Measurements from ENCODE around the gene NCKAP5.

NCKAP5 gene

DNA sequence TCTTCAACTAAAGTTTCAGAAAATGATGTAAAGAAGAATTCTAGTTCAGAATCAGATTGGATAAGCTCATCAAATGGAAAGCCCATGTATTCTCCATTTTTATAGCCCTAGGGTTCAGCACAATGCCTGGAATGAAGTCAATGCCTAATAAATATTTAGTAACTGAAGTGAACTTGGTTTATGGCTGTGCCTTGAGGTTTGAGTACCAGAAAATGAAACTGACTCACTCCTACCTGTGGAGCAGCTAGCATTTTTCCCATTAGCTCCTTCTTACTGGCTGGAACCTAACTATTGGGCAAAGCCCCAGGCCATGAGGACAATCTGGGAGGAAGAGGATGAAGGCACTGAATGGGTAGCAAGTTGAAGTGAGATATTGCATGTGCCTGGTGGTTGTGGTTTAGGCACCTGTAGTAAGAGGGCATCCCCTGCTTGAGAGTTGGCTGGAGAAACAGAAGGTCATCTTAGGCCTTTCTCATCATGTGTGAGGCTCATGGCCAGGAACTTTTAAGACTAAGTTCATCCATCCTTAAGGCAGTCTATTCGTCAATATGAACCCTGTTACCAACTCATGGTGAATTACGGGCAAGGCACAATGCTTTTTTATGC lies 813.3 kb downstream of the NCKAP5 start:
- H3K4me3 ChIP-seq (replicated peaks; ENCODE audit: low read depth, low read length) = no peak overlapping the region
- no peaks in the 10 kb centered on the region for H3K27me3 ChIP-seq (replicated peaks; ENCODE audit: control insufficient read depth, insufficient read depth, low read length)
- no peak for DNase-seq (ENCODE audit: extremely low read depth, insufficient read length)
- TF ChIP-seq, protein P1, sequence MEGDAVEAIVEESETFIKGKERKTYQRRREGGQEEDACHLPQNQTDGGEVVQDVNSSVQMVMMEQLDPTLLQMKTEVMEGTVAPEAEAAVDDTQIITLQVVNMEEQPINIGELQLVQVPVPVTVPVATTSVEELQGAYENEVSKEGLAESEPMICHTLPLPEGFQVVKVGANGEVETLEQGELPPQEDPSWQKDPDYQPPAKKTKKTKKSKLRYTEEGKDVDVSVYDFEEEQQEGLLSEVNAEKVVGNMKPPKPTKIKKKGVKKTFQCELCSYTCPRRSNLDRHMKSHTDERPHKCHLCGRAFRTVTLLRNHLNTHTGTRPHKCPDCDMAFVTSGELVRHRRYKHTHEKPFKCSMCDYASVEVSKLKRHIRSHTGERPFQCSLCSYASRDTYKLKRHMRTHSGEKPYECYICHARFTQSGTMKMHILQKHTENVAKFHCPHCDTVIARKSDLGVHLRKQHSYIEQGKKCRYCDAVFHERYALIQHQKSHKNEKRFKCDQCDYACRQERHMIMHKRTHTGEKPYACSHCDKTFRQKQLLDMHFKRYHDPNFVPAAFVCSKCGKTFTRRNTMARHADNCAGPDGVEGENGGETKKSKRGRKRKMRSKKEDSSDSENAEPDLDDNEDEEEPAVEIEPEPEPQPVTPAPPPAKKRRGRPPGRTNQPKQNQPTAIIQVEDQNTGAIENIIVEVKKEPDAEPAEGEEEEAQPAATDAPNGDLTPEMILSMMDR (IDR thresholded peaks at IDR 0.05; ENCODE audit: insufficient read depth, low read length, poor library complexity, severe bottlenecking) = no peak
- no peaks in the 10 kb centered on the region for H3K36me3 ChIP-seq (ENCODE audit: control insufficient read depth, insufficient read depth, low read length)

DNA sequence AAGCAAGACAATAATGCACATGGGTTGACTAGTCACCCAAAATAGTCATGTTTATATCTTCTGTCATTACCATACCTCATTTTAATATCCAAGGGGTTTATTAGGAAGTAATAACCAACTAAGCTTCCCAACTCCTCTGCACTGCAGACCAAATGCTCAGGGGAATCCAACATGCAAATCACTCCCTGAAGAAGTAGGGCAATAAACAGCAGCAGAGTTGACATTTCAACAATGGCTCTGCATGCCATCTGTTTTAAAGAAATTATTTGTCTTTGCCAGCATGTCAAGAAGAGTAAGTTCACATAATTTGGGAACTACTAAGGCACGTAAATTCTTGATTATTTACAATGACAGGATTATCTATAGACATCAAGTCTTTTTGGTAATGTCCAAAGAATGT lies 813.9 kb downstream of the NCKAP5 start:
- H3K36me3 ChIP-seq (ENCODE audit: control insufficient read depth, insufficient read depth, low read length) = no peaks in the 10 kb centered on the region
- DNase-seq (ENCODE audit: extremely low read depth, insufficient read length) = no peak
- no peaks in the 10 kb centered on the region for H3K27me3 ChIP-seq (replicated peaks; ENCODE audit: control insufficient read depth, insufficient read depth, low read length)
- TF ChIP-seq, protein P1 (IDR thresholded peaks at IDR 0.05; ENCODE audit: insufficient read depth, low read length, poor library complexity, severe bottlenecking) = no peak
- no peak overlapping the region for H3K4me3 ChIP-seq (replicated peaks; ENCODE audit: low read depth, low read length)

DNA sequence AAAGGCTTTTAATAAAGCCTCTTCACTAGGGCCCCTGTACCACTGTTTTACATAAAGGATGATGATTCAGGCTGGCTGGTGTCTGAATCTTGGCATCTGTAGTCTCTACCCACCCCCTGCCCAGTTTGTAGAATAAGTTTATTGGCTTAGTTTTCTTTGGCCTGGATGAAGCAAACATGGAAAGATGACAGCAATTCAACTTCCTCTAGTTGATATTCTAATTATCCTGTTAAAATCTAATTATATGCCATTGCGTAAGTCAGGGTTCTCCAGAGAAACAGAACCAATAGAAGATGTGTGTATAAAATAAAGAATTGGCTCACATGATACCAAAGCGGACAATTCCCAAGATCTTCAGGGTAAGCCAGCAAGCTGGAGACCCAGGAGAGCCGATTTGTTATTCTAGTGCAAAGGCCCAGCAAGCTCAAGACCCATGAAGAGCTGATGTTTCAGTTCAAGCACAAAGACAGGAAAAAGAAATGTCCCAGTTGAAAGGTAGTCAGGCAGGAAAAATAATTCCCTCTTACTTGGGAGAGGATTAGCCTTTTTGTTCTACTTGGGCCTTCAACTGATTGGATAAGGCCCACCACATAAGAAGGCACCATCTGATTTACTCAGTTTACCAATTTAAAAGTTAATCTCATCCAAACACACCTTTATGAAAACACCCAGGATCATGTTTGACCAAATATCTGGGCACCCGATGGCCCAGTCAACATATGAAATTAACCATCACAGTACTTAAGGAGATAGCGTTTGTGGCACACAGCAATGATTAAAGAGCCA lies 815.6 kb downstream of the NCKAP5 start:
- H3K36me3 ChIP-seq (ENCODE audit: control insufficient read depth, insufficient read depth, low read length) = no peaks in the 10 kb centered on the region
- no peaks in the 10 kb centered on the region for H3K27me3 ChIP-seq (replicated peaks; ENCODE audit: control insufficient read depth, insufficient read depth, low read length)
- H3K4me3 ChIP-seq (replicated peaks; ENCODE audit: low read depth, low read length) = no peak overlapping the region
- DNase-seq (ENCODE audit: extremely low read depth, insufficient read length) = no peak
- TF ChIP-seq, protein P1 (IDR thresholded peaks at IDR 0.05; ENCODE audit: insufficient read depth, low read length, poor library complexity, severe bottlenecking) = no peak

DNA sequence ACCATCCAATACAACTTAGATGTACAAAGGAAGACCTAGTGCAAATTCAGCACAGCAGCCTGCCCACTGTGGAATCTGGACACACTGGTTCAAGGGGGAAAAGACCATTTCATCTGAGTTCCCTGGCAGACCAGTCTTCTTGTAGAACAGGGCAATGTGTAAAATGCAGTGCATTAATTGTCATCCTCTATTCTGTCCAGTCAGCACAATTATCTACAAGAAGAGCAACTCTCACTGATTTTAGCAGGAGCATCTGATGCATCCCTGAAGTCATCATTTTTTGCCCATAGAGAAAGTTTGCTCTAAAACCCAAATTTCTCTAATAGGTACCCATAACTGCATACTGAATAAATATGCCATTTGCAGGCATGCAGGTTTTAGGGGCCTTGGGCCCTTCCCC lies 816.4 kb downstream of the NCKAP5 start:
- DNase-seq (ENCODE audit: extremely low read depth, insufficient read length) = no peak
- no peaks in the 10 kb centered on the region for H3K36me3 ChIP-seq (ENCODE audit: control insufficient read depth, insufficient read depth, low read length)
- TF ChIP-seq, protein P1 (IDR thresholded peaks at IDR 0.05; ENCODE audit: insufficient read depth, low read length, poor library complexity, severe bottlenecking) = no peak
- no peak overlapping the region for H3K4me3 ChIP-seq (replicated peaks; ENCODE audit: low read depth, low read length)
- no peaks in the 10 kb centered on the region for H3K27me3 ChIP-seq (replicated peaks; ENCODE audit: control insufficient read depth, insufficient read depth, low read length)

DNA sequence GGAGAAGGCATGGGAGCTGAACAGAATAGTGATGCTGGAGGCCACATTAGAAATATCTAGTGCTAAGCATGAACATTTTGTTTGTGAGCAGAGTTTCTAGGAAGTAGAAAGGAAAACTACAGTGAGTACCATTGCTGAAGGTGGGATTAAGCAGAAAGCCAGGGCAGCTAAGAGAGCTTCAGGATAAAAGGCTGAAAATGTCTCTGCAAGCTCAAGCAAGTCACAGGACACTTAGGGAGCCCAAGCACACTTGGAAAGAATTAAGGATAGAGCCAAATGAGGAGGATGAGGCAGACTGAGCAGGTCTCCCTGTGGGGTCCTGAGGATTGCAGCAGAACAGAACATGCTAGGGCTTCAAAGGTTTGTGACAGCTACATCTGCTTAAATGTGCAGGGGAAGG lies 817.7 kb downstream of the NCKAP5 start:
- TF ChIP-seq, protein P1 (IDR thresholded peaks at IDR 0.05; ENCODE audit: insufficient read depth, low read length, poor library complexity, severe bottlenecking) = no peak
- no peak overlapping the region for H3K4me3 ChIP-seq (replicated peaks; ENCODE audit: low read depth, low read length)
- no peak for DNase-seq (ENCODE audit: extremely low read depth, insufficient read length)
- no peaks in the 10 kb centered on the region for H3K36me3 ChIP-seq (ENCODE audit: control insufficient read depth, insufficient read depth, low read length)
- H3K27me3 ChIP-seq (replicated peaks; ENCODE audit: control insufficient read depth, insufficient read depth, low read length) = no peaks in the 10 kb centered on the region

All from GM06990 (cell line).